ENCODE data around the gene SCD.

The SCD gene

GRCh38 chr10:100353770-100354485 lies 6.9 kb downstream of the SCD start:
- no peak for TF ChIP-seq CTCF (IDR thresholded peaks at IDR 0.05; ENCODE audit: control insufficient read depth, extremely low read depth, insufficient read depth)
- no peak for DNase-seq (ENCODE audit: low read depth)
- no peak overlapping the region for H3K4me3 ChIP-seq (ENCODE audit: low read depth, low read length)

DNA sequence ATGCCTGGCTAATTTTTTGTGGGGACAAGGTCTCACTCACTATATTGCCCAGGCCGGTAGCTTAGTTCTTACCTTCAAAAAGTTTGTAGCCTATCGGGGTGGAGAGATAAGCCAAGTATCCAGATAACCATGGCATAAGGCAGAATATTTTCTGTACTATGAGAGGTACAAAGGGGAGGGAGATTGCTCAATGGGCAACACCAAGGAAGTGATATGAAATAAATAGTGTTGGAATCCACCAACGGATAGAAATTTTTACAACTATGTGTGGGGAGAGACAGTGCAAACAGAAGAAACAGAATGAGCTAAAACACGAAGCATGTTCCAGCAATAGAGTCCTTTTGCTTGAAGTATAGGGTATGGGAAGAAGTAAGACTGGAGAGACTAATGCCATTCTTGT lies 8.1 kb downstream of the SCD start:
- H3K4me3 ChIP-seq (ENCODE audit: low read depth, low read length), result no peak overlapping the region
- no peak for DNase-seq (ENCODE audit: low read depth)
- no peak for TF ChIP-seq CTCF (IDR thresholded peaks at IDR 0.05; ENCODE audit: control insufficient read depth, extremely low read depth, insufficient read depth)

DNA sequence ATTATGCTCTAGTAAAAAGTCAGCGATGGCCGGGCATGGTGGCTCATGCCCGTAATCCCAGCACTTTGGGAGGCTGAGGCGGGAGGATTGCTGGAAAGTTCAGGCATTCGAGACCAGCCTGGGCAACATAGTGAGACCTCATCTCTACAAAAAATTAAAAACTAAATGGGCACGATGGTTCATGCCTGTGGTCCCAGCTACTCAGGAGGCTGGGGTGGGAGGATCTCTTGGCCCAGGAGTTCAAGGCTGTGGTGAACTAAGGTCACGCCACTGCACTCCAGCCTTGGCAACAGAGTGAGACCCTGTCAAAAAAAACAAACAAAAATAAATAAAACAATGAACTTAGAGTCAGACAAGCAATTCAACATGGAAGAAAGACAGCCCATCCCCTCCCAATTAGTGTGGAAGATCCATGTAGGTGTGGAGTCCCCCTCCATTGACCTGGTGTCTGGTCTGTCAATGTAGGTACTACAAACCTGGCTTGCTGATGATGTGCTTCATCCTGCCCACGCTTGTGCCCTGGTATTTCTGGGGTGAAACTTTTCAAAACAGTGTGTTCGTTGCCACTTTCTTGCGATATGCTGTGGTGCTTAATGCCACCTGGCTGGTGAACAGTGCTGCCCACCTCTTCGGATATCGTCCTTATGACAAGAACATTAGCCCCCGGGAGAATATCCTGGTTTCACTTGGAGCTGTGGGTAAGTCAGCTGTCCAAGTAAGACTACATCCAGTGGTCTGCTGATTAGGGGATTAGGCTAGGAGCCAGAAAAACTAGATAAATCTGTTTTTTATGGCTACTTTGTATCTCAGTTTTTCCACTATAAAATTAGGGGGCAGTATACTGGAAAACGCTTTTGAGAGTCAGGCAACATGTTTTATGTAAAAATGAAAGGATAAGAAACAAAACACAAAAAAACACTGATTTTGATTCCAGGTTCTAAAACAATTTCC lies 9.3 kb downstream of the SCD start:
- H3K4me3 ChIP-seq (ENCODE audit: low read depth, low read length), result no peak overlapping the region
- no peak for TF ChIP-seq CTCF (IDR thresholded peaks at IDR 0.05; ENCODE audit: control insufficient read depth, extremely low read depth, insufficient read depth)
- DNase-seq (ENCODE audit: low read depth), result no peak

GRCh38 chr10:100357059-100357858 lies 10.2 kb downstream of the SCD start:
- no peak for DNase-seq (ENCODE audit: low read depth)
- no peak overlapping the region for H3K4me3 ChIP-seq (ENCODE audit: low read depth, low read length)
- no peak for TF ChIP-seq CTCF (IDR thresholded peaks at IDR 0.05; ENCODE audit: control insufficient read depth, extremely low read depth, insufficient read depth)

DNA sequence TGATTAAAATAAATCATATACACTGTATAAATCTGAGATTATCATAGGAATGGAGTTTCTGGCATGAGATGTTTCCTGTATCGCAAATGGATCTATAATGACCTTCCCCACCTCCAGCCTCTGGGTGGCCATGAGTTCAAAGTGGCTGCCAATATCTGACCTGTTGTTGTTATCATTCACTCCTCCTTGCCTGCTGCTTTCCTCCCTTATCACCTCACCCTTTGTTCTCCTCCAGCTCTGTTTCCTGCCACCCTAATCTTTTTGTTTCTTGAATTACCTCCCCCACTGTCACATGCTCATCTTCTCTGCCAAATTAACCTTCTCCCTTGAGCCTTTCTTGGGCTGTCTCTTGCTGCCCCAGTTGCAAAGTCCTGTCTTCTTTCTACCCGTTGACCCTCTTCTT lies 12.0 kb downstream of the SCD start:
- no peak for TF ChIP-seq CTCF (IDR thresholded peaks at IDR 0.05; ENCODE audit: control insufficient read depth, extremely low read depth, insufficient read depth)
- DNase-seq (ENCODE audit: low read depth), result no peak
- H3K4me3 ChIP-seq (ENCODE audit: low read depth, low read length), result no peak overlapping the region

DNA sequence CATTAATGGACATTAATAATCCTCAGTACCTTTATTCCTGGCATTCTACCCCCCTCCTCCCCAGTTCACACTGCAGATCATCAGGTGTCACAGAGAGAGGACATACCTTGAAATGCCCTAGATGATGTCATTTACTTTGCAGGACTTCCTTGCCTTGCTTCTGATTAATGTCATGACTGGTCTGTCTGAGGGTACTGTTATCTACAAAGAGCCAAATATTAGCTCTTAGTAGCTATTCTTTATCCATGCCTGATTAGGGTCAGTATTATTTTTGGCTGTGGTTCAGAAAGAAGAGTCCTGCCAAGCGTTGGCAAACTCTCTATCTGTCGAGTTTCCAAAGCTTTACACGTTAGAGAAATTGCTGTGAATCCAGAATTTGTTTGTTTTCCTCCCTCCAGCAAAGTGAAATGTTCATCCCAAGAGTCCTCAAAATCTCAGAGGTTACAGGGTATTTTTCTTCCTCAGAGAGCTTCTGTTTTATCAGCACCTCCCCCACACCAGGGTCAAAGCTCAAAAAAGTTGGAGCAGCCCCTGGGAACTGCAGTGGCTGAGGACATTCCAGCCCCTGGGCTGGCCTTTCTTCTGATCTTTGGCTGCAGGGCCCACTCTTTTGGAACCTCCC lies 12.6 kb downstream of the SCD start:
- H3K4me3 ChIP-seq (ENCODE audit: low read depth, low read length), result no peak overlapping the region

More for the DNA sequence above, 12.6 kb downstream of the SCD start:
- DNase-seq (ENCODE audit: low read depth), result peak; percentile 50
- no peak for TF ChIP-seq CTCF (IDR thresholded peaks at IDR 0.05; ENCODE audit: control insufficient read depth, extremely low read depth, insufficient read depth)

Data from LNCaP clone FGC (cell line).